Activated gamma-delta T cell treated with anti-CD3 and anti-CD28 coated beads, Interleukin-2, amount 50 U/mL, for 16 hours (primary cell): ENCODE results near the gene MPC1.
"Not testable (repeated sequence)": the region's sequence is repeated elsewhere in the genome, so short reads cannot be mapped to it uniquely, and the experiment has no call there.

ENCODE experiments used
- DNase-seq: peaks from one replicate; pipeline ENCODE4 v3.0.0-alpha.2; 2020; ENCODE audit warnings: low read depth

Gene MPC1

GRCh38 chr6:166406197-166406596 lies 23.5 kb upstream of the MPC1 start:
- DNase-seq = no peak

DNA sequence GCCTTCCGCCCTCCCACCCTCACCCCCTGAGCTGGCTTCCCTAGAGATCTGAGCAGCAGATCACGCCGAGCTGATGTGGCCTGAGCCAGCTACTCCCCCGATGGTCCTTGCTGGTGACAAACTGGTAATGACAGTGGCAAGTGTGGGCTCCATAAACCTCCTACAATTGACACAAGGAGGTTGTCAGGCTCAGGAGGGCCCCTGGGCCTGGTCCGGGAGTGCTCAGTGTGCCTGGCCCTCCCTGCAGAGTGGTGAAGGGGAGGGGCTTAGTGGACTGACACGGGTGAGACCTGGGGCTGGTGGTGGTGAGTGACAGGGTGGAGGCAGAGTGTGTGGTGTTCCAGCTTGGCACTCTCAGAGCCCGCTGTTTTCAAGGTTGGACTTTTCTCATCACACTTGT lies 22.6 kb upstream of the MPC1 start:
- no peak for DNase-seq

DNA sequence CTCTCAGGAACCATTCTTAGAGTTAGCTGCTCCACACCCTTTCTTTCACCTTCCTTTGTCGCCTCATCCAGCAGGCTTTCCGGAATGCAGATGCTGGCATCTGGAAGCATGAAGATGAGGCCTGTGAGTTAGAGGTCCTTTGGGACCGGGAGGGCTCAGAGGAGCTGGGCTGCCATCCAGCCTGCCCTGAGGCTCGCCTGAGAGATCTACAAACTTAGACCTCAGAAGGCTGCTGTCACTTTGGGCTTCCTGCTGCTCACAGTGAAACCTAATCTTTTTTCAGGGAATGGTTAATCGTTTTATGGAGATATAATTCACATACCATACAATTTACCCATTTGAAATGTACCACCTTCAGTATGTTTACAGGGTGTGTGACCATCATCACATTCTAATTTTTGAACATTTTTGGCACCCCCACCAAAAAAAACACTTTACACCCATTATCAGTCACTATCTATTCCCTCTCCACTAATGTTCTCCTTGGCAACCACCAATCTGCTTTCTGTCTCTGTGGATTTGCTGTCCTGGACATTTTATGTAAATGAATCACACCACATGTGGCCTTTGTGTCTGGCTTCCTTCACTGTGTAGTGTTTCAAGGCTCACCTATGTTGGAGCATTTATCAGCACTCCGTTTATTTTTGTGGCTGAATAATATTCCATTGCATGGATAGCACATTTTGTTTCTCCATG lies 20.0 kb upstream of the MPC1 start:
- no peak for DNase-seq

DNA sequence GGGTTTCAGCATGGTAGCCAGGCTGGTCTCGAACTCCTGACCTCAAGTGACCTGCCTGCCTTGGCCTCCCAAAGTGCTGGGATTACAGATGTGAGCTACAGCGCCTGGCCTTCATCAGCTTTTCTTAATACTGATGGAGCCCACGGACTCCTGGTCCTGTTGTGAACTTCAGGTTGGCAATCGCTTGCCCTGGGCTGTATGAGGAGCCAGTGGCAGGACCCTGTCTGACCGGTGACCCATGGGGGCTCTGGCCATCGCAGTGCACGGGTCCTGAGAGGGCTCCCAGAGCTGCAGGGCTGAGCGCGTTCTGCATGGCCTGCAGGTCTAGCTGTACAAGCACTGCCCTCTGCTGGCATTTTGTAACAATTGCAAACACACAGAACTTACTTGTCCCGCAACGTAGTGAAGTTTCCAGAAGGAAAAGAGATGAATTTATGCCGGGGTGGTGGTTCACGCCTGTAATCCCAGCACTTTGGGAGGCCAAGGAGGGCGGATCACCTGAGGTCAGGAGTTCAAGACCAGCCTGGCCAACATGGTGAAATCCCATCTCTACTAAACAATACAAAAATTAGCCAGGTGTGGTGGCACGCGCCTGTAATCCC lies 18.0 kb upstream of the MPC1 start:
- peak; percentile 34 for DNase-seq

- DNase-seq = no peak
Observed at GRCh38 chr6:166400181-166400580, 17.4 kb upstream of the MPC1 start.

DNA sequence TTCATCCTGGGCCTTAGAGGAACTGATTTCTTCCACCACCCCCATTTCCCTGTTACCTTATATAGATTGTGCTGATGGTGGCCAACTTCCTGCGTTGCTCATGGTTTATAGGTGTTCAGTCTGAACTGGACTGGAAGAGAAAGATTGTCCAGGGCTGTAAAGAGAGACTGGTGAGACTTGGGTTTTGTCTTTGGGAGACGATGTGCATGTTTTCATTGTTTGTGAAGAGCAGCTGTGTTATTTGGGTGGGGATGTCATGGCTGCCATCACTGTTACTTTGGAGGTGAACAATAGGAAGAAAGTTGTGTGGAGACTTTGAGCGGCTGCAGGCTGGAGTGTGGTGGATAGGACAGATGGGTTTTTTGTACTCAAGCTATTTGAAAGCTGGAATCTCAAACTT lies 15.6 kb upstream of the MPC1 start:
- DNase-seq = no peak

DNA sequence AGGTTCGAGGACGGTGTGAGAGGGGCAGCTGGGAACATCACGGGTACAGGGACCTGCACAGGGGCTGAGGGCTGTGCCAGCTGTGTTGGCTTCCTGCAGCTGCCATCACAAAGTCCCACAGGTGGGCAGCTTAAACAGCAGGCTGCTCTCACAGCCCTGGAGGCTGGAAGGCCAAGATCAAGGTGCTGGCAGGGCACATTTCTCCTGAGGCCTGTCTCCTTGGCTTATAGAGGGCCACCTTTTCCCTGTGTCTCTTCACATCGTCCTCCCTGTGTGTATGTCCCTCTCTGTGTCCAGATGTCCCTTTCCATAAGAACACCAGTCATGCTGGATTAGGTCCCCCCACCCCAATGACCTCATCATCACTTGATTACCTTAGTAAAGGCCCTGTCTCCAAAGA lies 15.1 kb upstream of the MPC1 start:
- no peak for DNase-seq

GRCh38 chr6:166395778-166396177 lies 13.0 kb upstream of the MPC1 start:
- no peak for DNase-seq

- no peak for DNase-seq
Observed at GRCh38 chr6:166395351-166395750, 12.6 kb upstream of the MPC1 start.

DNA sequence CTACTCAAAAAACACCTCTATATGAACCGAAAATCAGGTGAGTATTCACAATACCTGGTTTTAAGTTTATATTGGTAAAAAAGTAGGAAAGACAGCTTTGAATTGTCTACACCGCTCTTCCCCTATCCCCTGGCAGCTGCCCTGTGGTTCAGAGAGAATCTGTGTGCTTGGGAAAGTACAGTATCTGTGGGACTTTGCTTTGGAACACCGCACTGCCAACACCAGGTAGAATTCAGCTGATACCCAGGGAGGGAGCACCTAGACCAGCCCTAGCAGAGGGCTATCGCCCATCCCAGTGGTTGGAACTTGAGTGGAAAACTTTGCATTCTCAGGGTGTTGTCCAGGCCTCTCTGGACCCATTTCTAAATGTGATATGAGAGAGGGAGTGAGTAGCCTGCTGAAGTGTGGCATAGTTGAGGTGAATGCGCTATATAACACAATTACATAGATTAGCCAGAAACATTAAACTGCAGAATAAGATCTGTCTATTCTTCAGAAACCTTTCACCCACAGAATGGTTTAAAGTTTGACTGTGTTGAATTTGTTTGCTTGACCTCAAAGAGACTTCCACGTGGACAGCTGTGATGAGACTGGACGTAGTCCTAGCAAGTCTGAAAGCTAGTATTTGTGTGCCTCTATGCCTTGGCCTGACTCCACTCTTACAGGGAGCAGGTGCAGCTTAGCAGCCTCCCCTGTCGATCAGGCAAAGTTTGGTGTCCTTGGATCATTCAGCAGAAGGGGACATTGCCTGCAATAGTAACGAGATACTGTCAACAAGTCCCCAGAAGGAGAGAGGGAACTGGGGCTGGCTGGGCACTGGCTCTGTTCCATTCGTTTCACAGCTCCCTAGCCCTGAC lies 11.5 kb upstream of the MPC1 start:
- no peak for DNase-seq

- DNase-seq = no peak
Observed at GRCh38 chr6:166393535-166393823, 10.7 kb upstream of the MPC1 start.

GRCh38 chr6:166392755-166393534 lies 10.2 kb upstream of the MPC1 start:
- not testable (repeated sequence) for DNase-seq

DNA sequence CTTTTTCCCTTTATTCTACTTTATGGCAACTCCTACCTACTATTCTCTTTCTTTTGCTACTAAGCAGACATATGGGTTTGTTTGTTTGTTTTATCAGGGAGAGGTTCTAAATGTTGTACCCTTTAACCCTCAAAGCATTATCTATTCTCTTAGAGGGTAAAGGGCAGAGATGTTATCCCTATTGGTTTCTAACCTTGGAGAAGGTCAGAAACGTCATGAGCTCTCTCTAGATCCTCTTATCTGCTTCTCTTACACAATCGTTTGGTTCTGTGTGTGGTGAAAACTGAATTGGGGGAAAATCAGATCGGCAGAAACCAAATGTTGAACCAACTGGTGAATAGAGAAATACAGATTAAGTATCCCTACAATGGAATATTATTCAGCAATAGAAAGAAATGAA lies 6.4 kb upstream of the MPC1 start:
- DNase-seq = no peak

GRCh38 chr6:166388290-166389004 lies 5.7 kb upstream of the MPC1 start:
- DNase-seq = no peak

GRCh38 chr6:166387642-166388289 lies 5.0 kb upstream of the MPC1 start:
- no peak for DNase-seq

DNA sequence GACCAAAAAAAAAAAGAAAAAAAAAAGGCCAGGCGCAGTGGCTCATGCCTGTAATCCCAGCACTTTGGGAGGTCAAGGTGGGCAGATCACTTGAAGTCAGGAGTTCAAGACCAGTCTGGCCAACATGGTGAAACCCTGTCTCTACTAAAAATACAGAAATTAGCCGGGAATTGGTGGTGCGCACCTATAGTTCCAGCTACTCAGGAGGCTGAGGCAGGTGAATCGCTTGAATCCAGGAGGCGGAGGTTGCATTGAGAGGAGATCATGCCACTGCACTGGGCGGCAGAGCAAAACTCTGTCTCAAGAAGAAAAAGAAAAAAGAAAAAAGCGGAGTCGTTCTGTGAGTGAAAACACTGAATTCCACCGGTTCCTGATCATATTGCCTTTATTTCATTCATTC lies 4.4 kb upstream of the MPC1 start:
- DNase-seq = not testable (repeated sequence)

DNA sequence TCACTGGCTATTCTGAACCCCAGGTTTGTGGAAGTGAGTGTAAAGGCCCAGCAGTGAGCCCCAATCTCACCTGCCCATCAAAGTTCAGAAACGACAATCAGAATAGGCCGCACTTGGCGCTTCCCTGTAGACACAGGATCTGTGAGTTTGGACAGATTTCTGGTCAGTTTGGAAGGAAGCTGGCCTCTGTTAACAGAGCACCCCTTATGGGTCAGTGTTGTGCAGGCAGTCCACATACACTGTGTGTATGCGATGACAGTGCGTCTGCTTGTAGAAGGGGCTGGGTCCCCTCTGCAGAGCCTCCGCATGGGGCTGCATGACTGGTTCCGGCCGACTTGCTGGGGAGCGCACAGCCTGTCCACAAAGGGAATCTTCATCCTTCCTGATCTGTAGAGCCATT lies 3.4 kb upstream of the MPC1 start:
- DNase-seq = no peak

DNA sequence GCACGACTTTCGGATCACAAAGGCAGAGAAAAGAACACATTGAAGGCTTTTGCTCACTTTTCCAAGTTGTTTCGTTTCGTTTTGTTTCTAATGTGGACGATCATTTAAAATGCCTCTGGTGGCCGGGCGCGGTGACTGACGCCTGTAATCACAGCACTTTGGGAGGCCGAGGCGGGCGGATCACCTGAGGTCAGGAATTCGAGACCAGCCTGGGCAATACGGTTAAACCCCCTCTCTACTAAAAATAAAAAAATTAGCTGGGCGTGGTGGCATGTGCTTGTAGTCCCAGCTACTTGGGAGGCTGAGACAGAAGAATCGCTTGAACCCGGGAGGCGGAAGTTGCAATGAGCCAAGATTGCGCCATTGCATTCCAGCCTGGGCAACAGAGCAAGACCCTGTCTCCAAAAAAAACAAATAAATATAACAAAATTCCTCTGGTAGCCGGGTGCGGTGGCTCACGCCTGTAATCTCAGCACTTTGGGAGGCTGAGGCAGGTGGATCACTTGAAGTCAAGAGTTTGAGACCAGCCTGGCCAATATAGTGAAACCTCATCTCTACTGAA lies 1.1 kb upstream of the MPC1 start:
- peak; percentile 10 for DNase-seq

DNA sequence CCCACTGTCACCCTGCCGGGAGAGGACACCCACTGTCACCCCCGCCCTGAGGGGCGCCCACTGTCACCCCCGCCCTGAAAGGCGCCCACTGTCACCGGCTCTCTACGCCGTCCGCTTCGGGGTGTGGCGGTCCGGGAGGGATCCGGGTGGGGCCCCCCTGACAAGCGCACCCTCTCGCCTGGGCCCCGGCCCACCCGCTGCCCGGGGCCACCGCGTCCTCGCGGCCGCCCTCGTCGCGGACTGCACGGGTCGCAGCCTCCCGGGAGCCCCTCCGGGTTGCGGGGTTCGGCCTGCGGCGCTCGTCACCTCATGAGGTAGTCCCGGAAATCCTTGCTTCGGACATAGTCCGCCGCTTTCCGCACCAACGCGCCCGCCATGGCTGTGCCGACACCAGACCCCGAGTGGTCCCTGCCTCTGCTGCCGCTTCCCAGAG lies 224 bp downstream of the MPC1 start:
- peak; percentile 2 for DNase-seq

- peak; percentile 43 for DNase-seq
Observed at GRCh38 chr6:166381733-166382499, 824 bp downstream of the MPC1 start.
